T follicular helper cell (primary cell): Measurements from ENCODE around the gene AXL.
"Not testable (repeated sequence)": the region's sequence is repeated elsewhere in the genome, so short reads cannot be mapped to it uniquely, and the experiment has no call there.

Experiments
- DNase-seq: peaks from one replicate; pipeline ENCODE4 v3.0.0-alpha.2; 2020; ENCODE audit warnings: low read depth
- total RNA-seq, 2 experiments: gene quantifications; one replicate each; lab custom pipeline; 2026; lab: John Stamatoyannopoulos, UW

The AXL gene
- 0 to 0.06 reads per million in 2 experiments for total RNA-seq

- no peak for DNase-seq
Measured at GRCh38 chr19:41218615-41219507, at the start of gene AXL. AXL (plus strand) TSS chr19:41219223; CDS start chr19:41219393, 170 bp downstream.

GRCh38 chr19:41172297-41173164, 46.5 kb upstream of the AXL start:
- DNase-seq, result no peak

GRCh38 chr19:41174297-41174928, 44.6 kb upstream of the AXL start:
- DNase-seq, result no peak

- DNase-seq, result peak; percentile 8
Measured at GRCh38 chr19:41175801-41176777, 42.9 kb upstream of the AXL start.

DNA sequence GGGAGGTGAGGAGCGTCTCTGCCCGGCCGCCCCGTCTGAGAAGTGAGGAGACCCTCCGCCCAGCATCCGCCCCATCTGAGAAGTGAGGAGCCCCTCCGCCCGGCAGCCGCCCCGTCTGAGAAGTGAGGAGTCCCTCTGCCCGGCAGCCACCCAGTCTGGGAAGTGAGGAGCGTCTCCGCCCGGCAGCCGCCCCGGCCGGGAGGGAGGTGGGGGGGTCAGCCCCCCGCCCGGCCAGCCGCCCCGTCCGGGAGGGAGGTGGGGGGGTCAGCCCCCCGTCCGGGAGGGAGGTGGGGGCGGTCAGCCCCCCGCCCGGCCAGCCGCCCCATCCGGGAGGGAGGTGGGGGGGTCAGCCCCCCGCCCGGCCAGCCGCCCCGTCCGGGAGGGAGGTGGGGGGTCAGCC, 38.9 kb upstream of the AXL start:
- DNase-seq, result not testable (repeated sequence)

- no peak for DNase-seq
Measured at GRCh38 chr19:41186971-41187883, 31.8 kb upstream of the AXL start.

DNA sequence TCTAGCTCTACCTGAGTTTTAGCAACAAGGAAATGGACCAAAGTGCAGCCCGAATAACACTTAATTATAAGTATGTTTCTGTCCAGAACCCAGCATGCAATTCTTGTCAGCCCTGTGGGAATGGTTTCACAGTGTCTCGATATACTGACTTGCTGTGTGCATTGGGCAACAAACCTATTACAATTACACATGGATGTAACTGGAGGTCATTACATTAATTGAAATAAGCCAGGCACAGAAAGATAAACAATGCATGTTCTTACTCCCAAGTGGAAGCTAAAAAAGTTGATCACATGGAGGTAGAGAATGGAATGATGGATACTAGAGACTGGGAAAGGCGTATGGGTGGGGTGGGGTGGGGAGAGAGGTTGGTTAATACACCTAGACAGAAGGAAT, 31.1 kb upstream of the AXL start:
- no peak for DNase-seq

- DNase-seq, result no peak
Measured at GRCh38 chr19:41189425-41190065, 29.5 kb upstream of the AXL start.

DNA sequence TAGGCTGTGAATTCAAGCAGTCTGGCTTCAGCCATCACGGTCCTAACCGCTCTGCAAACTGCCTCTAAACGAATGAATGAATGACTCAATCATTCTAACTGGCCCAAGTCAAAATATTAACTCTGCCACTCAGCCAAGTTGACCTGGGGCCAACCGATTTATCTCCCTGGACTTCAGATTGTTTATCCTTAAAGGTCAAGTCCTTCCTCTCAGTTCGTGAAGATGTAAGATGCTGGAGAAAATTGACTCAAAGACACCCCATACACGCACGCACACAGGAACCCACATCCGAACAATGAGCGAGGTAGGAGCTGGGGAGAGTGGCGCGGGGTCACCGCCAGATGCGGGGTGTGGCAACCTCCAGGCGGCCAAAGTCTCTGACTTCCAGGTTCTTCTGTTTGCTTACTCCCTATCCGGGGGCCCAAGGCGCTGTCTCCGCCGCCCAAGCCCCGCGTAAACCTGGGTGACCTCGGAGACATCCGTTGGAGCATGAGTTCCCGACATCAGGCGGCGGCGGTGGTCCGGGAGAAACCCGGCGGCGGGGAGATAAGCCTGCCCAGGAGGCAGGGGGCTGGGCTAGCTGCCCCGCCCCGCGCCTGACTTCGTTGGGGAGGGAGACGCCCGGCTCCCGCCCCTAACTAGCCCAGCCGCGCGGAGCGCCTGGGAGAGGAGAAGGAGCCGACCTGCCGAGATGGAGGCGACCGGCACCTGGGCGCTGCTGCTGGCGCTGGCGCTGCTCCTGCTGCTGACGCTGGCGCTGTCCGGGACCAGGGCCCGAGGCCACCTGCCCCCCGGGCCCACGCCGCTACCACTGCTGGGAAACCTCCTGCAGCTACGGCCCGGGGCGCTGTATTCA, 26.2 kb upstream of the AXL start, which contains the start of gene CYP2S1:
Gene CYP2S1, plus strand, starts transcription at position 646 of the 856 bp plus-strand sequence. Its CDS starts 46 bp downstream, at position 692.
- DNase-seq, result no peak

GRCh38 chr19:41193430-41194156, 25.4 kb upstream of the AXL start:
- DNase-seq, result no peak

- no peak for DNase-seq
Measured at GRCh38 chr19:41194157-41194552, 24.9 kb upstream of the AXL start.

DNA sequence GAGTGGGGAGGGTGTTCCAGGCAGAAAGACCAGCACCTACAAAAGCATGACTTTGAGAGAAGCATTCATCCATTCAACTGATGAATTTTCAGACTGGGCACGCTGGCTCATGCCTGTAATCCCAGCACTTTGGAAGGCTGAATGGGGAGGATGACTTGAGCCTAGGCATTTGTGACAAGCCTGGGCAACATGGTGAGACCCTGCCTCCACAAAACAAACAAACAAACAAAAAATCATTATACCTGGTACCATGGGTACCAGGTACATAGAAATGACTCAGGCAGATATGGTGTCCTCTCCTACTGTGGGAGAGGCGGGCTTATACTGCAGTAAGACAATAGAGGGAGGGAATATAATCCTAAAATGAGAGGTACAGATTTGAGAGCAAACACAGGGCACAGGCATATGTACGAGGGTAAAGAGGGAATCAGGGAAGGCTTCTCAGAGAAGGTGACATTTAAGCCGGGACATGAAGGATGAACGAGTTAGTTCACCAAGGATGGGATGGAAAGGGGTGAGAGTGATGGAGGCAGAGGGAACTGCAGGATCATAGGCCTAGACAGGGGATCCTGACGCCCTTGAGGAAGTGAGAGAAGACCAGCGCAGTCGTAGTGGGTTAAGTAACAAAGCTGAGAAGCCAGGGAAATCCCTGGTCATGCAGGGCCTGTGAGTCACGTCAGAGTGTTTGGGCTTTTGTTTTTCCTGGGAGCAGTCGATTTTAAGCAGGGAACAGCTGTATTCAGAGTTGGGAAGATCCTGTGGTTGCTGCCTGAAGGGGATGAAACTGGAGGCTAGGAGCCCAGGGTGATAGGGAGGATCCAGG, 23.1 kb upstream of the AXL start:
- DNase-seq, result no peak

DNA sequence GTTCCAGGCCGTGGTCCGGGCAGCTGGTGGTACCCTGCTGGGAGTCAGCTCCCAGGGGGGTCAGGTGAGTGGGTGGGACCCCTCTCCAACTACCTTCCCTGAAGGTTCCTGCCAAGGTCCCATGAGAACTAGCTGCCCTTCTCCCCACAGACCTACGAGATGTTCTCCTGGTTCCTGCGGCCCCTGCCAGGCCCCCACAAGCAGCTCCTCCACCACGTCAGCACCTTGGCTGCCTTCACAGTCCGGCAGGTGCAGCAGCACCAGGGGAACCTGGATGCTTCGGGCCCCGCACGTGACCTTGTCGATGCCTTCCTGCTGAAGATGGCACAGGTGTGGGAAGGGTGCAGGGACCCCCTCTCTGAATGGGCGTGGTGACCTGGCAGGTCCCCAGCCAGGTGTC, 20.5 kb upstream of the AXL start:
- no peak for DNase-seq

DNA sequence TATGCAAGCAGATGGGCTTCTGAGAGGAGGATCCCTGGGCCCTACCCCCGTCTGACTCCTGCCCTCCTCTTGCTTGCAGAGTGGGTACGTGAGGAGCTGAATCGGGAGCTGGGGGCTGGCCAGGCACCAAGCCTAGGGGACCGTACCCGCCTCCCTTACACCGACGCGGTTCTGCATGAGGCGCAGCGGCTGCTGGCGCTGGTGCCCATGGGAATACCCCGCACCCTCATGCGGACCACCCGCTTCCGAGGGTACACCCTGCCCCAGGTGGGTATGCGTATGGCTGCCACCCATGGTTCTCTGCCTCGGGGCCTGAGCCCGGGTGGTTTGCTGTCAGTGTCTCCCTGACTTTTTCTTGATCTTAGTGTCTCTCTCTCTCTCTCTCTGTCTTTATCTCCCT, 15.7 kb upstream of the AXL start:
- no peak for DNase-seq

DNA sequence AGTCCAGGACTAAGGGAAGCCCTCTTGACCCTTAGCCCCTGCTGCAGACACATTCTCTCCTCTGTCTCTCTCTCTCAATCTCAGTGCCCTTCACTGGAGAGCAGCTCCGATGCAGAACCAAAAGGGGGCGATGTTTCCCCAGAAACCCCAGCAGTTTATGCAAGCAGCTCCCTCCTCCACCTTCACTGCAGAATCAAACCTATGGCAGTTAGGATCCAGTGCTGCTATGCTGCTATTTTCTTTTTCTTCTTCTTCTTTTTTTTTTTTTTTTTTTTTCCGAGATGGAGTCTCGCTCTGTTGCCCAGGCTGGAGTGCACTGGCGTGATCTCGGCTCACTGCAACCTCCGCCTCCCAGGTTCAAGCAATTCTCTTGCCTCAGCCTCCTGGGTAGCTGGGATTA, 14.7 kb upstream of the AXL start:
- peak; percentile 79 for DNase-seq

- DNase-seq, result no peak
Measured at GRCh38 chr19:41205995-41206394, 13.0 kb upstream of the AXL start.

- DNase-seq, result no peak
Measured at GRCh38 chr19:41206456-41206855, 12.6 kb upstream of the AXL start.
